GM18907 (cell line): ENCODE data around the gene LINC00305.

Experiments
- ATAC-seq: cut with Tn5 transposase; IDR thresholded peaks from one replicate; pipeline ENCODE4 v1.9.1; 2021; ENCODE audit warnings: mild to moderate bottlenecking, moderate library complexity; ENCODE audit not compliant: unreplicated experiment

Gene LINC00305

GRCh38 chr18:64037812-64038414, 111.0 kb downstream of the LINC00305 start:
- ATAC-seq = peak; percentile 78

- no peak for ATAC-seq
Observed at GRCh38 chr18:64032312-64032711, 116.6 kb downstream of the LINC00305 start.

- no peak for ATAC-seq
Observed at GRCh38 chr18:64031411-64031810, 117.5 kb downstream of the LINC00305 start.
